ENCODE measurements around the gene NFATC2. TPM values are rescaled to one million over a fixed set of nuclear protein-coding genes. Genes with fewer than 3 reads are reported as not detected.

The NFATC2 gene
- polyA plus RNA-seq, 1 donor from 2014 or later = not detected

DNA sequence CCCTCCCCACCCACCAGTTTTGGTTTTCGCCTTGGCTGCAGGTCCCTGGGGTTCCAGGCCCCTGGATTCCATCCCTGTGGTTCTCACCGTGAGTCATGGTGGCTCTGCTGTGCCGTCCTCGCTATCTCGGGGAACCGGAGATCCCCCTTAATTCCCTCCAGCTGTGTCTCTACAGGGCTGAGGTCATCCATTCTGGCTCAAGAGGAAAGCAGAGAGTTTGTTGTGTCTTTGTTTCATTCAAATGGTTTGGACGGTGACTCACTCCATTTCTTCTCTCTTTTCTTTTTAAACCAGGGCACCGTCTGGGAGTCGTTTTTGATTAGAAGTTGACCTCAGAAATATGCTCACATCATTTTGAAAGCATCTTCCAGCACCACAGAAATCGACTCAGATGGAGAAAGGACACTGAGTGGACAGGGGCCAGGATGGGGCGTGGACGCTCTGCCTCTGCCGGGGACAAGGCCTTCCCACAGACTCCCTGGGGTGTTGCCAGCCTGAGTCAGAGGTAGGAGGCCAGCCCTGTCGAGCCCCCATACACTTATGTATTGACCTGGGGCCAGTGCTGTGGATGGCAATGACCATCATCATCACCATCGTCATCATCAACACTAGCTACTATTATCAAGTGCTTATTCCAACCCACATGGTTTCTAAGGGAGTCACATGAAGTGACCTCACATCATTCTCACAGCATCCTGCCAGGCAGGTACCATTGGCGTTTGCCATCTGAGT is 176.2 kb downstream of the NFATC2 start:
- Histone ChIP-seq H2AFZ (ENCODE audit: low read depth, low read length) (no peak overlapping the region), H3K27ac (ENCODE audit: low read length) (no peak overlapping the region), H3K36me3 (ENCODE audit: insufficient read depth, low read length) (no peaks in the 10 kb centered on the region), H3K4me3 (ENCODE audit: low read length) (no peak overlapping the region), H3K9ac (ENCODE audit: low read length) (no peak overlapping the region), H3K9me3 (ENCODE audit: low read length) (no peaks in the 10 kb centered on the region), H3F3A (ENCODE audit: insufficient read depth, low read length, poor library complexity, severe bottlenecking) (no peaks in the 10 kb centered on the region), H3K27me3 (ENCODE audit: insufficient read depth, low read depth, low read length) (no peaks in the 10 kb centered on the region), H3K4me2 (ENCODE audit: low read length) (no peak overlapping the region), H4K20me1 (ENCODE audit: insufficient read depth) (no peaks in the 10 kb centered on the region), H3K79me2 (replicated peaks; ENCODE audit: insufficient read depth, low read length) (no peaks in the 10 kb centered on the region), H3K9me2 (ENCODE audit: insufficient read depth, low read length) (no peaks in the 10 kb centered on the region)
- TF ChIP-seq MXI1 (conservative IDR thresholded peaks at IDR 0.05; ENCODE audit: poor library complexity, severe bottlenecking) (no peak), EZH2 (IDR thresholded peaks at IDR 0.05; ENCODE audit: borderline replicate concordance, insufficient read depth, low read length, poor library complexity, severe bottlenecking) (no peak), CTCF (IDR thresholded peaks at IDR 0.05; ENCODE audit: poor library complexity, severe bottlenecking) (no peak), POLR2AphosphoS5 (IDR thresholded peaks at IDR 0.05) (no peak), TAF1 (IDR thresholded peaks at IDR 0.05; ENCODE audit: low read depth) (no peak), SMC3 (conservative IDR thresholded peaks at IDR 0.05; ENCODE audit: poor library complexity) (no peak), EP300 (conservative IDR thresholded peaks at IDR 0.05; ENCODE audit: poor library complexity, severe bottlenecking) (no peak), RAD21 (conservative IDR thresholded peaks at IDR 0.05) (no peak)
- TF ChIP-seq, protein P1, sequence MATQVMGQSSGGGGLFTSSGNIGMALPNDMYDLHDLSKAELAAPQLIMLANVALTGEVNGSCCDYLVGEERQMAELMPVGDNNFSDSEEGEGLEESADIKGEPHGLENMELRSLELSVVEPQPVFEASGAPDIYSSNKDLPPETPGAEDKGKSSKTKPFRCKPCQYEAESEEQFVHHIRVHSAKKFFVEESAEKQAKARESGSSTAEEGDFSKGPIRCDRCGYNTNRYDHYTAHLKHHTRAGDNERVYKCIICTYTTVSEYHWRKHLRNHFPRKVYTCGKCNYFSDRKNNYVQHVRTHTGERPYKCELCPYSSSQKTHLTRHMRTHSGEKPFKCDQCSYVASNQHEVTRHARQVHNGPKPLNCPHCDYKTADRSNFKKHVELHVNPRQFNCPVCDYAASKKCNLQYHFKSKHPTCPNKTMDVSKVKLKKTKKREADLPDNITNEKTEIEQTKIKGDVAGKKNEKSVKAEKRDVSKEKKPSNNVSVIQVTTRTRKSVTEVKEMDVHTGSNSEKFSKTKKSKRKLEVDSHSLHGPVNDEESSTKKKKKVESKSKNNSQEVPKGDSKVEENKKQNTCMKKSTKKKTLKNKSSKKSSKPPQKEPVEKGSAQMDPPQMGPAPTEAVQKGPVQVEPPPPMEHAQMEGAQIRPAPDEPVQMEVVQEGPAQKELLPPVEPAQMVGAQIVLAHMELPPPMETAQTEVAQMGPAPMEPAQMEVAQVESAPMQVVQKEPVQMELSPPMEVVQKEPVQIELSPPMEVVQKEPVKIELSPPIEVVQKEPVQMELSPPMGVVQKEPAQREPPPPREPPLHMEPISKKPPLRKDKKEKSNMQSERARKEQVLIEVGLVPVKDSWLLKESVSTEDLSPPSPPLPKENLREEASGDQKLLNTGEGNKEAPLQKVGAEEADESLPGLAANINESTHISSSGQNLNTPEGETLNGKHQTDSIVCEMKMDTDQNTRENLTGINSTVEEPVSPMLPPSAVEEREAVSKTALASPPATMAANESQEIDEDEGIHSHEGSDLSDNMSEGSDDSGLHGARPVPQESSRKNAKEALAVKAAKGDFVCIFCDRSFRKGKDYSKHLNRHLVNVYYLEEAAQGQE (IDR thresholded peaks at IDR 0.05; ENCODE audit: borderline replicate concordance) = no peak

GRCh38 chr20:51365670-51366069 is 176.8 kb downstream of the NFATC2 start:
- Histone ChIP-seq H3K36me3 (ENCODE audit: insufficient read depth, low read length) (no peaks in the 10 kb centered on the region), H3K79me2 (replicated peaks; ENCODE audit: insufficient read depth, low read length) (no peaks in the 10 kb centered on the region), H3K9me3 (ENCODE audit: low read length) (no peaks in the 10 kb centered on the region), H3K9ac (ENCODE audit: low read length) (no peak overlapping the region), H3K4me3 (ENCODE audit: low read length) (no peak overlapping the region), H3K27ac (ENCODE audit: low read length) (no peak overlapping the region), H3K27me3 (ENCODE audit: insufficient read depth, low read depth, low read length) (no peaks in the 10 kb centered on the region), H3K9me2 (ENCODE audit: insufficient read depth, low read length) (no peaks in the 10 kb centered on the region), H4K20me1 (ENCODE audit: insufficient read depth) (no peaks in the 10 kb centered on the region), H2AFZ (ENCODE audit: low read depth, low read length) (no peak overlapping the region), H3F3A (ENCODE audit: insufficient read depth, low read length, poor library complexity, severe bottlenecking) (no peaks in the 10 kb centered on the region), H3K4me2 (ENCODE audit: low read length) (no peak overlapping the region)
- TF ChIP-seq TAF1 (IDR thresholded peaks at IDR 0.05; ENCODE audit: low read depth) = no peak
- no peak for TF ChIP-seq EZH2 (IDR thresholded peaks at IDR 0.05; ENCODE audit: borderline replicate concordance, insufficient read depth, low read length, poor library complexity, severe bottlenecking)
- no peak for TF ChIP-seq RAD21 (conservative IDR thresholded peaks at IDR 0.05)
- TF ChIP-seq MXI1 (conservative IDR thresholded peaks at IDR 0.05; ENCODE audit: poor library complexity, severe bottlenecking) = no peak
- no peak for TF ChIP-seq SMC3 (conservative IDR thresholded peaks at IDR 0.05; ENCODE audit: poor library complexity)
- TF ChIP-seq POLR2AphosphoS5 (IDR thresholded peaks at IDR 0.05) = no peak
- TF ChIP-seq EP300 (conservative IDR thresholded peaks at IDR 0.05; ENCODE audit: poor library complexity, severe bottlenecking) = no peak
- TF ChIP-seq CTCF (IDR thresholded peaks at IDR 0.05; ENCODE audit: poor library complexity, severe bottlenecking) = no peak
- TF ChIP-seq, protein P1 (IDR thresholded peaks at IDR 0.05; ENCODE audit: borderline replicate concordance) = no peak
